MM.1S (cell line): ENCODE data around the gene PRKG1.

ENCODE experiments used
- CTCF ChIP-seq: fragments of 300-600 bp; sonication (generic); IDR thresholded peaks from 2 replicates; pipeline ENCODE4 v1.5.1; 2016; ENCODE audit warnings: antibody characterized with exemption, low read length, mixed read lengths
- EZH2phosphoT487 ChIP-seq: fragments of 300-600 bp; sonication (generic); IDR thresholded peaks from 2 replicates; pipeline ENCODE4 v1.6.1; 2018; ENCODE audit warnings: antibody characterized with exemption, low read length

DNA sequence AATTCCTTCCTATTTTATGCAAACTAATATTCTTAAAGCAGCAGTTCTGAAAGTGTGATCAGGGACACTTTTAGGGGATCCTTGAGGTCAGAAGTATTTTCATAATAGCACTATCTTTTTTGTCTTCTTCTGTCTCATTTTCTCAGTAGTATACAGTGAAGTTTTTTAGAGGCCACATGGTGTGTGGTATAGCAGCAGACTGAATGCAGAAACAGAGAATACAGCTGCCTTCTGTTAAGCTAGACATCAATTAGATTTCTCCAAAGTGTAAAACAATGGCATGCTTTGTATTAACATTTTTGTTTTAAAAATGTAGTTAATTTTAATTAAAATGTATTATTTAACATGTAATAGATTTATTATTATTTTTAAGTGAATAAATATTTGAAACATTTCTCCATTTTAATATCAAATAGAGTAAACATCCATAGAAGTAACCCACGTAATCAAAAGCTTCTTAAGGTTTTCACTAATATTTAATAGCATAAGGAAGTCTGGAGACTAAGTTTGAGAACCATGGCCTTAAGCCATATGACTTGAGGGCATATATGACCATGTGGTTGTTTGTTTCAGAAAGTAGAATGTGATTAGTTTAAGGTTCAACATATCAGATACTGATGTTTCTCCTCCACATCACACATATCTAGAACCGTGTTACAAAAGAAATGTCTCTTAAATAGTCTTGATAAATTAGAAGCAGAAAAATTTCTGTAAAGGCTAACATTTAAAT lies 94.0 kb downstream of the PRKG1 start:
- TF ChIP-seq EZH2phosphoT487, result no peak
- TF ChIP-seq CTCF, result no peak
